ENCODE measurements around the gene PDCD6IP.

- TF ChIP-seq POLR2A (IDR thresholded peaks at IDR 0.05) (no peak), CTCF (IDR thresholded peaks at IDR 0.05) (no peak)
Observed at GRCh38 chr3:33810545-33810944, 12.1 kb downstream of the PDCD6IP start.
